DMS153 treated with DMSO at 0.1 percent for 48 hours (cell line): ENCODE data around the gene NDUFB3.
"Not testable (repeated sequence)": the region's sequence is repeated elsewhere in the genome, so short reads cannot be mapped to it uniquely, and the experiment has no call there.

Experiments
- DNase-seq: peaks from one replicate; lab custom pipeline; 2025; ENCODE audit not compliant: unreplicated experiment; lab: John Stamatoyannopoulos, UW

NDUFB3 gene

GRCh38 chr2:201090574-201090973 is 18.8 kb downstream of the NDUFB3 start:
- DNase-seq, result no peak

- DNase-seq, result no peak
These were observed 21.8 kb downstream of the NDUFB3 start for GRCh38 chr2:201093573-201093972.

GRCh38 chr2:201100497-201100896 is 28.7 kb downstream of the NDUFB3 start:
- DNase-seq, result no peak

- no peak for DNase-seq
These were observed 34.0 kb downstream of the NDUFB3 start for GRCh38 chr2:201105759-201106158.

GRCh38 chr2:201107624-201108023 is 35.8 kb downstream of the NDUFB3 start:
- no peak for DNase-seq

- no peak for DNase-seq
These were observed 36.5 kb downstream of the NDUFB3 start for GRCh38 chr2:201108341-201108740.

- no peak for DNase-seq
These were observed 37.4 kb downstream of the NDUFB3 start for GRCh38 chr2:201109186-201109585.

GRCh38 chr2:201110615-201111014 is 38.8 kb downstream of the NDUFB3 start:
- no peak for DNase-seq

GRCh38 chr2:201111096-201111495 is 39.3 kb downstream of the NDUFB3 start:
- DNase-seq, result no peak

- DNase-seq, result no peak
These were observed 42.5 kb downstream of the NDUFB3 start for GRCh38 chr2:201114350-201114749.

GRCh38 chr2:201114846-201115245 is 43.0 kb downstream of the NDUFB3 start:
- no peak for DNase-seq

GRCh38 chr2:201116115-201116958 is 44.5 kb downstream of the NDUFB3 start, which contains the start of gene CFLAR:
Gene CFLAR (plus strand): TSS chr2:201116164. CDS start chr2:201129866, 13,702 bp downstream.
- DNase-seq, result peak; percentile 36

GRCh38 chr2:201116959-201117734 is 45.3 kb downstream of the NDUFB3 start:
- peak; percentile 55 for DNase-seq

- DNase-seq, result not testable (repeated sequence)
These were observed 45.9 kb downstream of the NDUFB3 start for GRCh38 chr2:201117735-201118094.

GRCh38 chr2:201118121-201118960 is 46.5 kb downstream of the NDUFB3 start:
- DNase-seq, result peak; percentile 79

GRCh38 chr2:201118961-201119854 is 47.4 kb downstream of the NDUFB3 start:
- no peak for DNase-seq

- no peak for DNase-seq
These were observed 50.5 kb downstream of the NDUFB3 start for GRCh38 chr2:201122276-201122675.

GRCh38 chr2:201126308-201127151 is 54.7 kb downstream of the NDUFB3 start:
- no peak for DNase-seq

- DNase-seq, result no peak
These were observed 55.3 kb downstream of the NDUFB3 start for GRCh38 chr2:201127152-201127511.
